Lung (tissue), 12 donors: ENCODE measurements around the gene VSNL1. TPM values are rescaled to one million over a fixed set of nuclear protein-coding genes. Genes with fewer than 3 reads are reported as not detected.

Experiments used
- ATAC-seq: fragments of 200-7000 bp; cut with Tn5 transposase; one replicate; pipeline ENCODE4 v1.9.1; 2020; ENCODE audit warnings: moderate number of reproducible peaks; ENCODE audit not compliant: insufficient read depth, low FRiP score
- DNase-seq, 3 donors: peaks; one replicate each; pipeline ENCODE4 v3.0.0-alpha.2; 2013 to 2017
- H3K27ac ChIP-seq, 2 donors: one replicate each; pipeline ENCODE4 v1.5.1; 2013; ENCODE audit warnings: mild to moderate bottlenecking in 2 of 2, moderate library complexity in 2 of 2, control low read depth in 1 of 2, inconsistent platforms in 1 of 2, low read depth in 1 of 2, low read length in 1 of 2
- H3K27me3 ChIP-seq, 3 donors: one replicate each; pipeline ENCODE4 v1.5.1; 2013; ENCODE audit warnings: low read length in 2 of 3; ENCODE audit not compliant: control insufficient read depth in 3 of 3, insufficient read depth in 3 of 3
- H3K36me3 ChIP-seq, 4 donors: one replicate each; pipeline ENCODE4 v1.5.1; 2013; ENCODE audit warnings: low read length in 4 of 4, mild to moderate bottlenecking in 1 of 4, moderate library complexity in 1 of 4; ENCODE audit not compliant: control insufficient read depth in 4 of 4, insufficient read depth in 4 of 4
- H3K4me1 ChIP-seq, 5 donors: one replicate each; pipeline ENCODE4 v1.5.1; 2013; ENCODE audit warnings: low read length in 5 of 5, mild to moderate bottlenecking in 2 of 5, moderate library complexity in 1 of 5; ENCODE audit not compliant: control insufficient read depth in 5 of 5, insufficient read depth in 5 of 5
- H3K4me3 ChIP-seq: one replicate; pipeline ENCODE4 v1.5.1; 2013; ENCODE audit warnings: mild to moderate bottlenecking, control low read depth, moderate library complexity
- H3K9ac ChIP-seq, 2 donors: one replicate each; pipeline ENCODE4 v1.5.1; 2013; ENCODE audit warnings: low read length in 2 of 2, control low read depth in 1 of 2; ENCODE audit not compliant: insufficient read depth in 1 of 2
- H3K9me3 ChIP-seq, 4 donors: one replicate each; pipeline ENCODE4 v1.5.1; 2013; ENCODE audit warnings: low read length in 3 of 4, mild to moderate bottlenecking in 1 of 4, moderate library complexity in 1 of 4; ENCODE audit not compliant: control insufficient read depth in 4 of 4, insufficient read depth in 3 of 4
- CTCF ChIP-seq: IDR thresholded peaks from 2 replicates; pipeline ENCODE4 v1.5.1; 2012; ENCODE audit warnings: mild to moderate bottlenecking; ENCODE audit errors: control extremely low read depth, extremely low read depth
- WGBS, 2 donors: extraction: QIAGEN DNeasy Blood & Tissue Kit; methylation state at CpG; one replicate each; pipeline ENCODE4 v1.1.7; 2013; 5-methylcytosine and 5-hydroxymethylcytosine counted together
- polyA plus RNA-seq, 2 donors: library from polyadenylated mRNA; stranded (reverse); fragments of 200-250 nt; gene quantifications; one replicate each; pipeline ENCODE4 v1.2.1, GENCODE V29; 2013
- total RNA-seq, 2 donors: library from RNA; depleted of rRNA in 1 of 2; stranded (reverse); fragments of >200 nt in 1 of 2; gene quantifications; one replicate each; pipeline ENCODE4 v1.2.1, GENCODE V29; 2014 to 2021
- donor health status: control.
- donor health status: control.
- donor health status: Bipolar disorder and iron deficiency.
- donor health status: healthy.
- donor health status: DM: yes; HTN: yes; CAD: no.

The VSNL1 gene
- total and polyA plus RNA-seq, 4 donors: 0.87 to 6.9 (median 1.5) TPM

- no peaks in the 10 kb centered on the region for H3K4me1 ChIP-seq
- no peak for TF ChIP-seq CTCF
- no peaks in the 10 kb centered on the region for H3K27me3 ChIP-seq
- ATAC-seq: no peak
- no peak overlapping the region for H3K9ac ChIP-seq
- H3K9me3 ChIP-seq: no peaks in the 10 kb centered on the region
- H3K4me3 ChIP-seq: no peak overlapping the region
- DNase-seq: no peak
- H3K36me3 ChIP-seq: peaks cover 4 to 12% (median 9%) of the 10 kb centered on the region in 4 donors
- no peak overlapping the region for H3K27ac ChIP-seq
- WGBS, 2 donors: 81 to 91% methylated on average over 7 of the region's 7 CpGs
These were observed 132.3 kb downstream of the VSNL1 start for GRCh38 chr2:17672583-17673317.

- H3K9me3 ChIP-seq: no peaks in the 10 kb centered on the region
- no peak overlapping the region for H3K27ac ChIP-seq
- TF ChIP-seq CTCF: no peak
- ATAC-seq (no peak), DNase-seq (no peak)
- H3K9ac ChIP-seq: no peak overlapping the region
- no peaks in the 10 kb centered on the region for H3K4me1 ChIP-seq
- H3K36me3 ChIP-seq: peaks cover 4 to 9% (median 6%) of the 10 kb centered on the region in 4 donors
- H3K4me3 ChIP-seq: no peak overlapping the region
- H3K27me3 ChIP-seq: no peaks in the 10 kb centered on the region
These were observed 134.3 kb downstream of the VSNL1 start for GRCh38 chr2:17674817-17675216.

- H3K36me3 ChIP-seq: peaks cover 8 to 20% (median 12%) of the 10 kb centered on the region in 4 donors
- no peak overlapping the region for H3K4me3 ChIP-seq
- peaks cover 0 to 3% (median 0%) of the 10 kb centered on the region in 5 donors for H3K4me1 ChIP-seq
- ATAC-seq (no peak), DNase-seq (no peak)
- 92 to 95% methylated on average over 3 of the region's 3 CpGs for WGBS, 2 donors
- no peaks in the 10 kb centered on the region for H3K9me3 ChIP-seq
- no peaks in the 10 kb centered on the region for H3K27me3 ChIP-seq
- H3K27ac ChIP-seq: no peak overlapping the region
- H3K9ac ChIP-seq: no peak overlapping the region
- TF ChIP-seq CTCF: no peak
These were observed 139.6 kb downstream of the VSNL1 start for GRCh38 chr2:17680119-17680518.
